ENCODE data around the gene HOXD9.

HOXD9 gene

GRCh38 chr2:176122052-176122682 lies 352 bp upstream of the HOXD9 start:
- Histone ChIP-seq H3K27me3 (ENCODE audit: insufficient read depth, poor library complexity, severe bottlenecking) (peaks cover 92% of the 10 kb centered on the region), H3K27ac (replicated peaks) (no peak overlapping the region), H3K4me3 (replicated peaks; ENCODE audit: insufficient read depth, low read length) (no peak overlapping the region)
- TF ChIP-seq SPI1 (IDR thresholded peaks at IDR 0.05; ENCODE audit: borderline replicate concordance, low read depth) (no peak), REST (IDR thresholded peaks at IDR 0.05; ENCODE audit: insufficient replicate concordance, low read depth) (no peak), POLR2AphosphoS5 (IDR thresholded peaks at IDR 0.05; ENCODE audit: low read depth) (no peak), GABPA (IDR thresholded peaks at IDR 0.05; ENCODE audit: low read depth) (no peak), CTCF (IDR thresholded peaks at IDR 0.05; ENCODE audit: insufficient read depth, low read length) (no peak)
- DNase-seq (ENCODE audit: low read depth in 1 of 2, low spot score in 1 of 2): no peak

GRCh38 chr2:176123411-176124109 lies 1.0 kb downstream of the HOXD9 start:
- Histone ChIP-seq H3K27ac (replicated peaks) (no peak overlapping the region), H3K27me3 (ENCODE audit: insufficient read depth, poor library complexity, severe bottlenecking) (peaks cover 93% of the 10 kb centered on the region), H3K4me3 (replicated peaks; ENCODE audit: insufficient read depth, low read length) (no peak overlapping the region)
- TF ChIP-seq GABPA (IDR thresholded peaks at IDR 0.05; ENCODE audit: low read depth) (no peak), REST (IDR thresholded peaks at IDR 0.05; ENCODE audit: insufficient replicate concordance, low read depth) (no peak), POLR2AphosphoS5 (IDR thresholded peaks at IDR 0.05; ENCODE audit: low read depth) (no peak), CTCF (IDR thresholded peaks at IDR 0.05; ENCODE audit: insufficient read depth, low read length) (no peak), SPI1 (IDR thresholded peaks at IDR 0.05; ENCODE audit: borderline replicate concordance, low read depth) (no peak)
- DNase-seq (ENCODE audit: low read depth in 1 of 2, low spot score in 1 of 2): no peak

- Histone ChIP-seq H3K4me3 (replicated peaks; ENCODE audit: insufficient read depth, low read length) (no peak overlapping the region), H3K27me3 (ENCODE audit: insufficient read depth, poor library complexity, severe bottlenecking) (peaks cover 93% of the 10 kb centered on the region), H3K27ac (replicated peaks) (no peak overlapping the region)
- no peak for DNase-seq (ENCODE audit: low read depth in 1 of 2, low spot score in 1 of 2)
- TF ChIP-seq GABPA (IDR thresholded peaks at IDR 0.05; ENCODE audit: low read depth) (no peak), SPI1 (IDR thresholded peaks at IDR 0.05; ENCODE audit: borderline replicate concordance, low read depth) (no peak), POLR2AphosphoS5 (IDR thresholded peaks at IDR 0.05; ENCODE audit: low read depth) (no peak), REST (IDR thresholded peaks at IDR 0.05; ENCODE audit: insufficient replicate concordance, low read depth) (no peak), CTCF (IDR thresholded peaks at IDR 0.05; ENCODE audit: insufficient read depth, low read length) (no peak)
Measured at GRCh38 chr2:176124110-176124946, 1.8 kb downstream of the HOXD9 start.

Measured in HL-60 (cell line).